Mesendoderm (in vitro differentiated cells): ENCODE results near the gene MST1.

Experiments used
- DNase-seq: peaks from one replicate; pipeline ENCODE4 v3.0.0; 2013
- H2AK5ac ChIP-seq: 2 replicates; pipeline ENCODE4 v1.6.1; 2013; ENCODE audit warnings: low read length, inconsistent platforms
- H2BK120ac ChIP-seq: 2 replicates; pipeline ENCODE4 v1.6.1; 2013; ENCODE audit warnings: low read depth, mild to moderate bottlenecking, low read length, moderate library complexity, mixed read lengths
- H2BK15ac ChIP-seq: replicated peaks from 2 replicates; pipeline ENCODE4 v1.6.1; 2013; ENCODE audit warnings: low read depth, mild to moderate bottlenecking, moderate library complexity
- H2BK5ac ChIP-seq: 2 replicates; pipeline ENCODE4 v1.6.1; 2013; ENCODE audit warnings: low read length, inconsistent platforms
- H3K18ac ChIP-seq: 2 replicates; pipeline ENCODE4 v1.6.1; 2013; ENCODE audit warnings: mild to moderate bottlenecking, low read length, mixed read lengths
- H3K23ac ChIP-seq: one replicate; pipeline ENCODE4 v1.6.1; 2013; ENCODE audit warnings: low read length
- H3K27ac ChIP-seq: 2 replicates; pipeline ENCODE4 v1.5.1; 2013; ENCODE audit warnings: low read depth, mild to moderate bottlenecking, inconsistent platforms, low read length, moderate library complexity
- H3K27me3 ChIP-seq: 2 replicates; pipeline ENCODE4 v1.6.1; 2013; ENCODE audit warnings: low read length, control low read depth, mild to moderate bottlenecking, inconsistent platforms; ENCODE audit not compliant: insufficient read depth, poor library complexity
- H3K36me3 ChIP-seq: 2 replicates; pipeline ENCODE4 v1.6.1; 2013; ENCODE audit warnings: low read length, inconsistent platforms; ENCODE audit not compliant: control insufficient read depth, insufficient read depth
- H3K4ac ChIP-seq: one replicate; pipeline ENCODE4 v1.6.1; 2013; ENCODE audit warnings: low read depth, mild to moderate bottlenecking, low read length, moderate library complexity
- H3K4me1 ChIP-seq: 2 replicates; pipeline ENCODE4 v1.6.1; 2013; ENCODE audit warnings: low read depth, low read length, inconsistent platforms; ENCODE audit not compliant: control insufficient read depth
- H3K4me2 ChIP-seq: 2 replicates; pipeline ENCODE4 v1.6.1; 2013; ENCODE audit warnings: low read length
- H3K4me3 ChIP-seq: 2 replicates; pipeline ENCODE4 v1.5.1; 2013; ENCODE audit warnings: mild to moderate bottlenecking, low read length
- H3K56ac ChIP-seq: one replicate; pipeline ENCODE4 v1.6.1; 2013; ENCODE audit warnings: low read length
- H3K79me1 ChIP-seq: 2 replicates; pipeline ENCODE4 v1.6.1; 2013; ENCODE audit warnings: low read length, inconsistent platforms
- H3K79me2 ChIP-seq: 2 replicates; pipeline ENCODE4 v1.6.1; 2013; ENCODE audit warnings: mild to moderate bottlenecking, low read length; ENCODE audit not compliant: control insufficient read depth, insufficient read depth
- H3K9ac ChIP-seq: 2 replicates; pipeline ENCODE4 v1.6.1; 2013; ENCODE audit warnings: low read length, inconsistent platforms
- H4K5ac ChIP-seq: one replicate; pipeline ENCODE4 v1.6.1; 2013; ENCODE audit warnings: low read length
- H4K8ac ChIP-seq: one replicate; pipeline ENCODE4 v1.6.1; 2013; ENCODE audit warnings: low read depth, mild to moderate bottlenecking, control low read depth, low read length, moderate library complexity
- WGBS: extraction: QIAGEN DNeasy Blood & Tissue Kit; methylation state at CpG from one replicate; pipeline ENCODE4 v1.1.7; 2013; ENCODE audit warnings: low lambda C conversion rate, missing lambda C conversion rate; ENCODE audit not compliant: insufficient coverage; ENCODE audit errors: extremely low coverage; 5-methylcytosine and 5-hydroxymethylcytosine counted together

The MST1 gene

GRCh38 chr3:49705390-49705960 lies 16.2 kb upstream of the MST1 start:
- H3K36me3 ChIP-seq, result peaks cover 3% of the 10 kb centered on the region
- no peaks in the 10 kb centered on the region for H3K79me1 ChIP-seq
- H3K79me2 ChIP-seq, result no peaks in the 10 kb centered on the region
- H3K4me3 ChIP-seq, result no peak overlapping the region
- H3K4me1 ChIP-seq, result no peaks in the 10 kb centered on the region
- H3K18ac ChIP-seq, result no peak overlapping the region
- no peak overlapping the region for H4K8ac ChIP-seq
- no peak overlapping the region for H2BK120ac ChIP-seq
- no peak for DNase-seq
- no peaks in the 10 kb centered on the region for H3K27me3 ChIP-seq
- H3K4ac ChIP-seq, result no peak overlapping the region
- no peak overlapping the region for H3K23ac ChIP-seq
- no peak overlapping the region for H2BK15ac ChIP-seq
- H2AK5ac ChIP-seq, result no peak overlapping the region
- no peak overlapping the region for H3K27ac ChIP-seq
- H4K5ac ChIP-seq, result no peak overlapping the region
- no peak overlapping the region for H3K4me2 ChIP-seq
- H3K9ac ChIP-seq, result no peak overlapping the region
- no peak overlapping the region for H3K56ac ChIP-seq
- no peak overlapping the region for H2BK5ac ChIP-seq
- WGBS, result no CpG with 5 or more reads among the region's 17 CpGs

DNA sequence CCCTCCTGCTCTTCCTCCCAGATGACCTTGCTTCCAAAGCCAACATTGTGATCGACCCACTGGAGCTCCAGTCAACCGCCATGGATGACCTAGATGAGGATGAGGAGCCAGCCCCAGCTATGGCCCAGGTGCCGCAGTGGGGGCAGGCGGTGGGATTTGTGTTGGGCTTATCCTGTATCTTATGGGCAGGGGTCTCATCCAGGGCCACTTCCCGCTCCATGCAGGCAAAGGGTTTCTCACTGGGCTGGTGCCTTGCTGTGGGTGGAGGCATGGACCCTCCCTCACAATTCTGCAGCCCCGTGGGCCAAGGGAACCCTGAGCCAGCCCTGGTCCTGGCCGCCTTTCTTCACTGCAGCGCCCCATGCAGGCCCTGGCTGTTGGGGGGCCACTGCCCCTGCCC lies 15.4 kb upstream of the MST1 start:
- no peak overlapping the region for H3K56ac ChIP-seq
- no peak overlapping the region for H3K4me3 ChIP-seq
- no CpG with 5 or more reads among the region's 8 CpGs for WGBS
- no peak overlapping the region for H2BK120ac ChIP-seq
- no peaks in the 10 kb centered on the region for H3K79me1 ChIP-seq
- no peak overlapping the region for H2BK15ac ChIP-seq
- DNase-seq, result no peak
- H3K18ac ChIP-seq, result no peak overlapping the region
- no peak overlapping the region for H2AK5ac ChIP-seq
- H3K4ac ChIP-seq, result no peak overlapping the region
- H3K9ac ChIP-seq, result no peak overlapping the region
- H3K36me3 ChIP-seq, result peaks cover 3% of the 10 kb centered on the region
- no peaks in the 10 kb centered on the region for H3K79me2 ChIP-seq
- H4K8ac ChIP-seq, result no peak overlapping the region
- no peak overlapping the region for H3K27ac ChIP-seq
- no peaks in the 10 kb centered on the region for H3K4me1 ChIP-seq
- H3K4me2 ChIP-seq, result no peak overlapping the region
- H4K5ac ChIP-seq, result no peak overlapping the region
- H2BK5ac ChIP-seq, result no peak overlapping the region
- no peak overlapping the region for H3K23ac ChIP-seq
- no peaks in the 10 kb centered on the region for H3K27me3 ChIP-seq

DNA sequence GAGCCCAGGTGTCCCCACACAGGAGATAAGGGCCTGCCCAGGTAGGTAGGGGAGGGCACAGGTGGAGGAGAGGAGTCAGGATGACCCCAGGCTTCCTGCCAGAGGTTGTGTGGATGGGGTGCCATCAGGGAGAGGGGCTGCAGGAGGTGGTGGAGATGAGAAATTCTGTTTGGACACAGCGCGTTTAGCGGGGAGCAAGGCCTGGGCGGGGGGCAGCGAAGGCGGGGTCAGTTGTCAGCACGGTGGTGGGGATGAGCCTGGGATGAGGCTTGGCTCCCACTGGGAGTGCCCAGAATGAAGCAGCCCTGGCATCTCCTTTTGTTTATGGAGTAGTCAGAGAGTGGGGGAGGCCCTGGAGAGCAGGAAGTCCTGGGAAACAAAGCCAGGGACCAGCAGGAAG lies 14.7 kb upstream of the MST1 start:
- Histone ChIP-seq H3K4me1 (no peaks in the 10 kb centered on the region), H3K4ac (no peak overlapping the region), H3K36me3 (peaks cover 3% of the 10 kb centered on the region), H3K79me1 (no peaks in the 10 kb centered on the region), H3K23ac (no peak overlapping the region), H3K27me3 (no peaks in the 10 kb centered on the region), H3K56ac (no peak overlapping the region), H3K4me3 (no peak overlapping the region), H2BK120ac (no peak overlapping the region), H3K79me2 (no peaks in the 10 kb centered on the region), H3K9ac (no peak overlapping the region), H3K27ac (no peak overlapping the region), H2BK5ac (no peak overlapping the region), H3K18ac (no peak overlapping the region), H2BK15ac (no peak overlapping the region), H3K4me2 (no peak overlapping the region), H4K5ac (no peak overlapping the region), H4K8ac (no peak overlapping the region), H2AK5ac (no peak overlapping the region)
- no CpG with 5 or more reads among the region's 7 CpGs for WGBS
- DNase-seq, result no peak

- no peak overlapping the region for H2BK120ac ChIP-seq
- H3K4me3 ChIP-seq, result no peak overlapping the region
- no peak overlapping the region for H3K4ac ChIP-seq
- no peak overlapping the region for H3K27ac ChIP-seq
- WGBS, result no CpG with 5 or more reads among the region's 14 CpGs
- no peak overlapping the region for H2BK5ac ChIP-seq
- H3K79me2 ChIP-seq, result no peaks in the 10 kb centered on the region
- H3K23ac ChIP-seq, result no peak overlapping the region
- H4K8ac ChIP-seq, result no peak overlapping the region
- H4K5ac ChIP-seq, result no peak overlapping the region
- H3K4me2 ChIP-seq, result no peak overlapping the region
- no peaks in the 10 kb centered on the region for H3K4me1 ChIP-seq
- H3K36me3 ChIP-seq, result peaks cover 3% of the 10 kb centered on the region
- no peak overlapping the region for H2BK15ac ChIP-seq
- no peak overlapping the region for H3K56ac ChIP-seq
- DNase-seq, result peak; percentile 74
- H3K18ac ChIP-seq, result no peak overlapping the region
- no peaks in the 10 kb centered on the region for H3K27me3 ChIP-seq
- H2AK5ac ChIP-seq, result no peak overlapping the region
- no peak overlapping the region for H3K9ac ChIP-seq
- no peaks in the 10 kb centered on the region for H3K79me1 ChIP-seq
Measured at GRCh38 chr3:49703443-49703927, 14.2 kb upstream of the MST1 start.

GRCh38 chr3:49702672-49703071 lies 13.4 kb upstream of the MST1 start:
- no peak overlapping the region for H3K56ac ChIP-seq
- no peak overlapping the region for H3K18ac ChIP-seq
- H3K36me3 ChIP-seq, result peaks cover 3% of the 10 kb centered on the region
- H2AK5ac ChIP-seq, result no peak overlapping the region
- H3K4me1 ChIP-seq, result no peaks in the 10 kb centered on the region
- H3K79me1 ChIP-seq, result no peaks in the 10 kb centered on the region
- H4K5ac ChIP-seq, result no peak overlapping the region
- no peak overlapping the region for H3K27ac ChIP-seq
- no peak overlapping the region for H3K4ac ChIP-seq
- no peak overlapping the region for H3K4me3 ChIP-seq
- no peaks in the 10 kb centered on the region for H3K27me3 ChIP-seq
- no peak overlapping the region for H2BK15ac ChIP-seq
- no peak overlapping the region for H4K8ac ChIP-seq
- H2BK120ac ChIP-seq, result no peak overlapping the region
- no peak overlapping the region for H3K23ac ChIP-seq
- no peak overlapping the region for H2BK5ac ChIP-seq
- H3K4me2 ChIP-seq, result no peak overlapping the region
- H3K79me2 ChIP-seq, result no peaks in the 10 kb centered on the region
- WGBS, result no CpG with 5 or more reads among the region's 11 CpGs
- no peak overlapping the region for H3K9ac ChIP-seq
- DNase-seq, result no peak
